AG09319 (cell line): Measurements from ENCODE around the gene RAPGEF1.

Experiments
- DNase-seq: peaks from one replicate; pipeline ENCODE4 v3.0.0-alpha.2; 2010; ENCODE audit warnings: low read depth; ENCODE audit errors: extremely low read depth
- TF ChIP-seq, protein P1 (sequence below): IDR thresholded peaks from 2 replicates; pipeline ENCODE4 v1.5.1; 2011; ENCODE audit warnings: low read depth, mild to moderate bottlenecking, inconsistent platforms, low read length, moderate library complexity

Gene RAPGEF1

GRCh38 chr9:131649646-131650045, 90.2 kb downstream of the RAPGEF1 start:
- TF ChIP-seq, protein P1, sequence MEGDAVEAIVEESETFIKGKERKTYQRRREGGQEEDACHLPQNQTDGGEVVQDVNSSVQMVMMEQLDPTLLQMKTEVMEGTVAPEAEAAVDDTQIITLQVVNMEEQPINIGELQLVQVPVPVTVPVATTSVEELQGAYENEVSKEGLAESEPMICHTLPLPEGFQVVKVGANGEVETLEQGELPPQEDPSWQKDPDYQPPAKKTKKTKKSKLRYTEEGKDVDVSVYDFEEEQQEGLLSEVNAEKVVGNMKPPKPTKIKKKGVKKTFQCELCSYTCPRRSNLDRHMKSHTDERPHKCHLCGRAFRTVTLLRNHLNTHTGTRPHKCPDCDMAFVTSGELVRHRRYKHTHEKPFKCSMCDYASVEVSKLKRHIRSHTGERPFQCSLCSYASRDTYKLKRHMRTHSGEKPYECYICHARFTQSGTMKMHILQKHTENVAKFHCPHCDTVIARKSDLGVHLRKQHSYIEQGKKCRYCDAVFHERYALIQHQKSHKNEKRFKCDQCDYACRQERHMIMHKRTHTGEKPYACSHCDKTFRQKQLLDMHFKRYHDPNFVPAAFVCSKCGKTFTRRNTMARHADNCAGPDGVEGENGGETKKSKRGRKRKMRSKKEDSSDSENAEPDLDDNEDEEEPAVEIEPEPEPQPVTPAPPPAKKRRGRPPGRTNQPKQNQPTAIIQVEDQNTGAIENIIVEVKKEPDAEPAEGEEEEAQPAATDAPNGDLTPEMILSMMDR: no peak
- no peak for DNase-seq

DNA sequence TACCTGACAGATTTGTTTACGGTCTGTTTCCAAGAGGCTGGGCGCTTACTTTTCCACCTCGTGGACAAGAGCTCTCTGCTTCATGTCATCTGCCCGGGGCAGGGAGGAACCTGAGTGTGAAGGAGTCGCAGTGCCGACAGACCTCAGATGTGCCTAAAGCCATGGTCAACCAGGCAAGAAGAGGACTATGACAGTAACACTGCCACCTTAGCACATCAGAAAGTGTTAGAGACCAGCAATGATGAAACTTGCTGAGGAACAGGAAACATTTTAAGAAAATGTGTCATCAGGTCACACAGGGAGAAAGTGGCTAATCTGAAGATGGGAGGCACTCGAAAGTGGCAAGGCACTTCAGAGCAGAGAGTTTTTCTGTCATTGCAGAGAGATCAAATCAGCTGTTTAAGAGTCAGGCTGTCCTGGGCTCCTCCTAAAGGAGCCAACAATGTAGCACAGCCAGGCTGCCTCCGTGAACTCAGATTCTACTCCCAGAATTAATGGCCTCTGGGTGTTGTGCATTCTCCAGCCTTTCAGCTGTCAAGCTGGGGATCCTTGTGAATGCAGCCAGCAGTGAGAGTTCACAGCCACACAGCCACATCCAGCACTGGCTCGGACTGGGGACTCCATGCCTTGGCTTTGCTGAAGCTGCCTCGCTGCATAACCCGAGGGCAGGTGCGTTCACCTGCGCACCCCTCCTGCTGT, 94.6 kb downstream of the RAPGEF1 start:
- TF ChIP-seq, protein P1: no peak
- DNase-seq: no peak

- DNase-seq: no peak
Observed at GRCh38 chr9:131642496-131643083, 97.3 kb downstream of the RAPGEF1 start.

DNA sequence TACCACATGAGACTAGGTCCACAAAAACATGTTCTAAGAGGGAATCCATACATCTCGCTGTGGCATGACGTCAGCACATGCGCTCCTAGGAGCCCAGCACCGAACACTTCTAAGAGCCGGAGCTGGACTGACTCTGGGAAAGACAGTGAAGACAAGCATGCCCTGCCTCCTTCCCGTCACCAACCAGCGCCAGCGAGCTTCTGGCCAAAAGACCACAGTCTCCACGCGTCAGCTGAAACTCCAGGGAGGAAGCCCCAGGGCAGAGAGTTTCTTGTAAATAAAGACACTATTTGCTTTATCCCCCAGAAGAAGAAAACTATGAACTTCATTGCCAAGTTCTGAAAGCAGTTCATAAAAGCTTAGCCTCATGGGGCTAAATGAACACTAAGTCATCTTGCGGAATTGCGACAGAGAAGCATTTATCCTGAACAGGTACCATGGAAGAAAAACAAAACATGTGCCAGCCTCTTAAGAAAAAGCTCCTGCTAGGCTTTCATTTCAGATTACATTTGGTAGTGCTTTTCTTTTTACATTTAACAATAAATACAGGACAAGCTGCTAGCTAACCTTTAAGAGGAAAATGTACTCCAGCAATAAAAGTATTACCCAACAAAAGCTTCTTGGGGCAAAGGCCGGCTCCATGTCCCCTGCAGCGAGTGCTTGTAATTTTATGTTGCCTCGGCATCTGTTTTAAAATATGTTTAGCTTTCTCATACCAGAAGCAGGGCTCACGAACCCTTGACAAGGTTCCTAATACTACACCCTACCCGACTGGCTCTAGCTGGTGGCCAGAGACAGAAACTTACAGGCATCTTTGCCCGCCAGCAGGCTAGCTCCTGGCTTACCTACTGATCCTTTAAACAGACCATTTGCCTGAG, 98.0 kb downstream of the RAPGEF1 start:
- no peak for DNase-seq

More at GRCh38 chr9:131642496-131643083, 97.3 kb downstream of the RAPGEF1 start:
- TF ChIP-seq, protein P1: no peak

GRCh38 chr9:131640438-131641137, 99.3 kb downstream of the RAPGEF1 start:
- TF ChIP-seq, protein P1: no peak
- DNase-seq: no peak

More for the DNA sequence above, 98.0 kb downstream of the RAPGEF1 start:
- TF ChIP-seq, protein P1: peak; percentile 15; the same call in 1 of the 2 replicates

- DNase-seq: no peak
- TF ChIP-seq, protein P1: no peak
Observed at GRCh38 chr9:131639769-131640437, 100.0 kb downstream of the RAPGEF1 start.
